Nephron progenitor cell (in vitro differentiated cells): ENCODE measurements around the gene CFAP74.
"Not testable (repeated sequence)": the region's sequence is repeated elsewhere in the genome, so short reads cannot be mapped to it uniquely, and the experiment has no call there.

ENCODE experiments used
- DNase-seq: peaks from one replicate; pipeline ENCODE4 v3.0.0; 2021
- H3K27ac Mint-ChIP-seq: 2 replicates; pipeline ENCODE4 v1.8.0; 2021; ENCODE audit warnings: mild to moderate bottlenecking, moderate library complexity, mixed read lengths
- H3K27me3 Mint-ChIP-seq: 2 replicates; pipeline ENCODE4 v1.8.0; 2021; ENCODE audit warnings: mild to moderate bottlenecking, low read depth, mixed read lengths; ENCODE audit not compliant: poor library complexity
- H3K36me3 Mint-ChIP-seq: 2 replicates; pipeline ENCODE4 v1.8.0; 2021; ENCODE audit warnings: low read depth, mixed read lengths
- H3K4me1 Mint-ChIP-seq: 2 replicates; pipeline ENCODE4 v1.8.0; 2021; ENCODE audit warnings: mixed read lengths
- H3K4me3 Mint-ChIP-seq: 2 replicates; pipeline ENCODE4 v1.8.0; 2021; ENCODE audit warnings: mild to moderate bottlenecking, moderate library complexity, mixed read lengths
- H3K9me3 Mint-ChIP-seq: 2 replicates; pipeline ENCODE4 v1.8.0; 2021; ENCODE audit warnings: mild to moderate bottlenecking, moderate library complexity, mixed read lengths
- CTCF ChIP-seq: fragments of 200-600 bp; sonication (generic); IDR thresholded peaks from 2 replicates; pipeline ENCODE4 v1.5.0; 2021; ENCODE audit warnings: antibody characterized with exemption

The CFAP74 gene

GRCh38 chr1:1892079-1892762 lies 111.4 kb downstream of the CFAP74 start:
- Mint-ChIP-seq H3K4me1 (peaks cover 57% of the 10 kb centered on the region), H3K36me3 (peaks cover 21% of the 10 kb centered on the region), H3K27ac (peak overlapping the region; percentile 76), H3K4me3 (peak overlapping the region; percentile 80), H3K9me3 (peaks cover 12% of the 10 kb centered on the region), H3K27me3 (no peaks in the 10 kb centered on the region)
- TF ChIP-seq CTCF, result no peak
- DNase-seq, result no peak

- peak overlapping the region; percentile 80 for H3K4me3 Mint-ChIP-seq
- H3K4me1 Mint-ChIP-seq, result peaks cover 60% of the 10 kb centered on the region
- DNase-seq, result peak; percentile 70
- H3K9me3 Mint-ChIP-seq, result peaks cover 17% of the 10 kb centered on the region
- H3K36me3 Mint-ChIP-seq, result peaks cover 29% of the 10 kb centered on the region
- H3K27me3 Mint-ChIP-seq, result no peaks in the 10 kb centered on the region
- TF ChIP-seq CTCF, result no peak
- peak overlapping the region; percentile 37 for H3K27ac Mint-ChIP-seq
Measured at GRCh38 chr1:1891349-1892078, 112.1 kb downstream of the CFAP74 start.

- Mint-ChIP-seq H3K9me3 (peaks cover 22% of the 10 kb centered on the region), H3K4me1 (peaks cover 56% of the 10 kb centered on the region), H3K27me3 (no peaks in the 10 kb centered on the region), H3K4me3 (peak within 1 kb of the TSS; percentile 87), H3K27ac (peak within 1 kb of the TSS; percentile 37), H3K36me3 (peaks cover 33% of the 10 kb centered on the region)
- peak; percentile 80 for DNase-seq
- no peak for TF ChIP-seq CTCF
Measured at GRCh38 chr1:1890506-1891348, 112.9 kb downstream of the CFAP74 start, which contains the start of gene GNB1. Gene GNB1 (minus strand): TSS chr1:1891087. CDS start chr1:1825453, 65,634 bp downstream.

- H3K4me1 Mint-ChIP-seq, result peaks cover 52% of the 10 kb centered on the region
- H3K36me3 Mint-ChIP-seq, result peaks cover 33% of the 10 kb centered on the region
- DNase-seq, result peak; percentile 55
- peak overlapping the region; percentile 10 for H3K27ac Mint-ChIP-seq
- H3K9me3 Mint-ChIP-seq, result peaks cover 22% of the 10 kb centered on the region
- H3K4me3 Mint-ChIP-seq, result peak overlapping the region; percentile 87
- no peak for TF ChIP-seq CTCF
- no peaks in the 10 kb centered on the region for H3K27me3 Mint-ChIP-seq
Measured at GRCh38 chr1:1889847-1890505, 113.6 kb downstream of the CFAP74 start.

GRCh38 chr1:1889090-1889750 lies 114.4 kb downstream of the CFAP74 start:
- peak overlapping the region; percentile 87 for H3K4me3 Mint-ChIP-seq
- H3K27me3 Mint-ChIP-seq, result no peaks in the 10 kb centered on the region
- no peak for TF ChIP-seq CTCF
- no peak for DNase-seq
- H3K4me1 Mint-ChIP-seq, result peaks cover 45% of the 10 kb centered on the region
- H3K36me3 Mint-ChIP-seq, result peaks cover 38% of the 10 kb centered on the region
- peak overlapping the region; percentile 10 for H3K27ac Mint-ChIP-seq
- H3K9me3 Mint-ChIP-seq, result peaks cover 22% of the 10 kb centered on the region

- Mint-ChIP-seq H3K27ac (peak overlapping the region; percentile 87), H3K9me3 (peaks cover 30% of the 10 kb centered on the region), H3K4me1 (peaks cover 33% of the 10 kb centered on the region), H3K36me3 (peaks cover 84% of the 10 kb centered on the region)
- not testable (repeated sequence) for H3K27me3 Mint-ChIP-seq, DNase-seq, H3K4me3 Mint-ChIP-seq
Measured at GRCh38 chr1:1883890-1884289, 119.7 kb downstream of the CFAP74 start.
